Muscle of leg (tissue), 11 donors: ENCODE measurements around the gene SH3PXD2B. TPM values are rescaled to one million over a fixed set of nuclear protein-coding genes. Genes with fewer than 3 reads are reported as not detected.

Experiments used
- DNase-seq: peaks from one replicate; pipeline ENCODE4 v3.0.0; 2013
- H3K27ac ChIP-seq: one replicate; pipeline ENCODE4 v1.5.1; 2013; ENCODE audit warnings: mild to moderate bottlenecking, low read length, control low read depth
- H3K27me3 ChIP-seq: one replicate; pipeline ENCODE4 v1.6.1; 2013; ENCODE audit warnings: low read length; ENCODE audit not compliant: control insufficient read depth, insufficient read depth
- H3K36me3 ChIP-seq: one replicate; pipeline ENCODE4 v1.6.1; 2013; ENCODE audit warnings: low read length; ENCODE audit not compliant: control insufficient read depth, insufficient read depth
- H3K4me1 ChIP-seq: one replicate; pipeline ENCODE4 v1.6.1; 2013; ENCODE audit warnings: low read length; ENCODE audit not compliant: control insufficient read depth, insufficient read depth
- H3K4me3 ChIP-seq: one replicate; pipeline ENCODE4 v1.5.1; 2013; ENCODE audit warnings: low read length, control low read depth
- H3K9me3 ChIP-seq: replicated peaks from 2 replicates; pipeline ENCODE4 v1.6.1; 2013; ENCODE audit warnings: low read depth, low read length; ENCODE audit not compliant: control insufficient read depth
- WGBS: methylation state at CpG from one replicate; pipeline ENCODE4 v1.1.5; 2013; ENCODE audit warnings: missing lambda C conversion rate; ENCODE audit not compliant: insufficient coverage; 5-methylcytosine and 5-hydroxymethylcytosine counted together
- polyA plus RNA-seq, 8 donors: library from polyadenylated mRNA; unstranded; fragments of 120-200 nt; gene quantifications; one replicate each; pipeline versions ENCODE4 v1.2.1 to v1.2.3, GENCODE V29; 2013; ENCODE audit warnings: inconsistent platforms in 1 of 8, low replicate concordance in 1 of 8; ENCODE audit not compliant: insufficient read length in 8 of 8, insufficient read depth in 1 of 8
- total RNA-seq: library from RNA; stranded (reverse); fragments of 120-200 nt; gene quantifications from one replicate; pipeline ENCODE4 v1.2.4, GENCODE V29; 2013

SH3PXD2B gene
- total and polyA plus RNA-seq, 9 donors = 19.2 to 60.9 (median 36.1) TPM

GRCh38 chr5:172455511-172456061 is 1.3 kb upstream of the SH3PXD2B start:
- Histone ChIP-seq H3K9me3 (no peaks in the 10 kb centered on the region), H3K4me1 (peaks cover 48% of the 10 kb centered on the region), H3K27me3 (no peaks in the 10 kb centered on the region), H3K27ac (peak overlapping the region; percentile 60), H3K36me3 (peaks cover 9% of the 10 kb centered on the region), H3K4me3 (no peak overlapping the region)
- 31% methylated on average over 9 of the region's 13 CpGs for WGBS
- DNase-seq = peak; percentile 87

GRCh38 chr5:172455087-172455381 is 709 bp upstream of the SH3PXD2B start:
- no peak for DNase-seq
- peaks cover 12% of the 10 kb centered on the region for H3K36me3 ChIP-seq
- peaks cover 48% of the 10 kb centered on the region for H3K4me1 ChIP-seq
- H3K27ac ChIP-seq = peak overlapping the region; percentile 60
- no peaks in the 10 kb centered on the region for H3K9me3 ChIP-seq
- no peaks in the 10 kb centered on the region for H3K27me3 ChIP-seq
- peak overlapping the region; percentile 48 for H3K4me3 ChIP-seq
- WGBS = 65% methylated on average over 8 of the region's 8 CpGs

GRCh38 chr5:172453986-172454357 is 353 bp downstream of the SH3PXD2B start:
- WGBS = 0% methylated on average over 33 of the region's 35 CpGs
- H3K4me1 ChIP-seq = peaks cover 43% of the 10 kb centered on the region
- DNase-seq = peak; percentile 80

GRCh38 chr5:172453206-172453985 is 929 bp downstream of the SH3PXD2B start:
- H3K27me3 ChIP-seq = no peaks in the 10 kb centered on the region
- H3K36me3 ChIP-seq = peaks cover 17% of the 10 kb centered on the region
- DNase-seq = peak; percentile 88
- H3K4me1 ChIP-seq = peaks cover 44% of the 10 kb centered on the region
- peak overlapping the region; percentile 91 for H3K27ac ChIP-seq
- H3K4me3 ChIP-seq = peak overlapping the region; percentile 88
- H3K9me3 ChIP-seq = no peaks in the 10 kb centered on the region
- 2% methylated on average over 20 of the region's 24 CpGs for WGBS

More at GRCh38 chr5:172453986-172454357, 353 bp downstream of the SH3PXD2B start:
- H3K27me3 ChIP-seq = no peaks in the 10 kb centered on the region
- H3K4me3 ChIP-seq = peak overlapping the region; percentile 88
- peaks cover 12% of the 10 kb centered on the region for H3K36me3 ChIP-seq
- no peaks in the 10 kb centered on the region for H3K9me3 ChIP-seq
- H3K27ac ChIP-seq = peak overlapping the region; percentile 91

GRCh38 chr5:172452398-172453205 is 1.7 kb downstream of the SH3PXD2B start:
- H3K4me1 ChIP-seq = peaks cover 51% of the 10 kb centered on the region
- peak; percentile 78 for DNase-seq
- WGBS = 55% methylated on average over 7 of the region's 18 CpGs
- peaks cover 22% of the 10 kb centered on the region for H3K36me3 ChIP-seq
- peak overlapping the region; percentile 91 for H3K27ac ChIP-seq
- H3K9me3 ChIP-seq = no peaks in the 10 kb centered on the region
- peak overlapping the region; percentile 88 for H3K4me3 ChIP-seq
- no peaks in the 10 kb centered on the region for H3K27me3 ChIP-seq

- 80% methylated on average over 2 of the region's 3 CpGs for WGBS
- Histone ChIP-seq H3K27ac (no peak overlapping the region), H3K27me3 (no peaks in the 10 kb centered on the region), H3K4me3 (no peak overlapping the region), H3K36me3 (peaks cover 22% of the 10 kb centered on the region), H3K4me1 (peaks cover 56% of the 10 kb centered on the region), H3K9me3 (no peaks in the 10 kb centered on the region)
- peak; percentile 58 for DNase-seq
Measured at GRCh38 chr5:172451771-172452197, 2.5 kb downstream of the SH3PXD2B start.

- H3K4me1 ChIP-seq = peaks cover 62% of the 10 kb centered on the region
- H3K9me3 ChIP-seq = no peaks in the 10 kb centered on the region
- H3K27ac ChIP-seq = no peak overlapping the region
- DNase-seq = no peak
- no peak overlapping the region for H3K4me3 ChIP-seq
- 81% methylated on average over 4 of the region's 7 CpGs for WGBS
- peaks cover 22% of the 10 kb centered on the region for H3K36me3 ChIP-seq
- no peaks in the 10 kb centered on the region for H3K27me3 ChIP-seq
Measured at GRCh38 chr5:172450861-172451695, 3.2 kb downstream of the SH3PXD2B start.

- Histone ChIP-seq H3K4me1 (peaks cover 62% of the 10 kb centered on the region), H3K9me3 (no peaks in the 10 kb centered on the region), H3K27ac (no peak overlapping the region), H3K27me3 (no peaks in the 10 kb centered on the region), H3K4me3 (no peak overlapping the region), H3K36me3 (peaks cover 22% of the 10 kb centered on the region)
- no peak for DNase-seq
- WGBS = 81% methylated on average over 5 of the region's 6 CpGs
Measured at GRCh38 chr5:172450453-172450852, 3.9 kb downstream of the SH3PXD2B start.

- peaks cover 66% of the 10 kb centered on the region for H3K4me1 ChIP-seq
Measured at GRCh38 chr5:172448999-172449398, 5.3 kb downstream of the SH3PXD2B start.

More at GRCh38 chr5:172448999-172449398, 5.3 kb downstream of the SH3PXD2B start:
- Histone ChIP-seq H3K27ac (no peak overlapping the region), H3K36me3 (peaks cover 22% of the 10 kb centered on the region), H3K4me3 (no peak overlapping the region), H3K9me3 (no peaks in the 10 kb centered on the region), H3K27me3 (no peaks in the 10 kb centered on the region)
- DNase-seq = no peak
- 70% methylated on average over 5 of the region's 5 CpGs for WGBS
